Lower lobe of right lung (tissue), 2 donors: ENCODE measurements around the gene SMPD3. TPM values are rescaled to one million over a fixed set of nuclear protein-coding genes. Genes with fewer than 3 reads are reported as not detected.

ENCODE experiments used
- ATAC-seq, 2 donors: fragments of 200-7000 bp; cut with Tn5 transposase; one replicate each; pipeline ENCODE4 v1.9.1; 2020 to 2022; ENCODE audit warnings: mild to moderate bottlenecking in 2 of 2, moderate library complexity in 2 of 2
- DNase-seq: peaks from one replicate; pipeline ENCODE4 v3.0.0-alpha.2; 2020
- H3K27ac ChIP-seq: fragments of 200-600 bp; one replicate; pipeline ENCODE4 v1.8.0; 2022
- H3K27me3 ChIP-seq: fragments of 200-600 bp; one replicate; pipeline ENCODE4 v1.8.0; 2022; ENCODE audit warnings: low read depth
- H3K36me3 ChIP-seq: fragments of 200-600 bp; one replicate; pipeline ENCODE4 v1.8.0; 2022; ENCODE audit warnings: mild to moderate bottlenecking
- H3K4me1 ChIP-seq: fragments of 200-600 bp; one replicate; pipeline ENCODE4 v1.8.0; 2022
- H3K4me3 ChIP-seq: fragments of 200-600 bp; one replicate; pipeline ENCODE4 v1.8.0; 2022; ENCODE audit warnings: mild to moderate bottlenecking
- H3K9me3 ChIP-seq: fragments of 200-600 bp; one replicate; pipeline ENCODE4 v1.8.0; 2022
- CTCF ChIP-seq: fragments of 200-600 bp; IDR thresholded peaks from one replicate; pipeline ENCODE4 v1.8.0; 2022; ENCODE audit warnings: antibody characterized with exemption, mild to moderate bottlenecking
- intact Hi-C: fragments of 100-400 bp; cut with DNase I; formaldehyde crosslinking; loops from one replicate; pipeline ENCODE4 v1.11.0; 2022
- total RNA-seq: library from RNA; stranded (reverse); fragmentation: NEBNext Ultra II Directional; extraction: Animal tissue kit (Norgen Biotek cat#: 25700); gene quantifications from one replicate; pipeline ENCODE4 v1.2.1, GENCODE V29; 2021
- donor health status: DM: no; HTN: yes; CAD: no; lungs with severe emphysema.

SMPD3 gene
- total RNA-seq, 1 donor from 2014 or later: 3.6 TPM

- H3K27ac ChIP-seq: no peak overlapping the region
- H3K27me3 ChIP-seq: no peaks in the 10 kb centered on the region
- intact Hi-C loops: loop anchor here (5.0 kb wide), 1 partner anchor 66 kb away; the partner anchor contains the start of gene SLC7A6
- H3K36me3 ChIP-seq: peaks cover 28% of the 10 kb centered on the region
- peak; percentile 82 for DNase-seq
- ATAC-seq: peak; percentile 92 to 94
- peaks cover 29% of the 10 kb centered on the region for H3K4me1 ChIP-seq
- H3K9me3 ChIP-seq: no peaks in the 10 kb centered on the region
- TF ChIP-seq CTCF: peak; percentile 96
- no peak overlapping the region for H3K4me3 ChIP-seq
Observed at GRCh38 chr16:68328151-68328859, 120.0 kb downstream of the SMPD3 start.

- Histone ChIP-seq H3K27me3 (no peaks in the 10 kb centered on the region), H3K4me3 (no peak overlapping the region), H3K36me3 (peaks cover 54% of the 10 kb centered on the region), H3K4me1 (peaks cover 9% of the 10 kb centered on the region), H3K27ac (no peak overlapping the region), H3K9me3 (no peaks in the 10 kb centered on the region)
- intact Hi-C loops: loop anchor here (5.0 kb wide), 1 partner anchor 63 kb away; the partner anchor contains the start of gene SLC7A6
- TF ChIP-seq CTCF: no peak
- DNase-seq (no peak), ATAC-seq (no peak)
Observed at GRCh38 chr16:68324780-68325357, 123.4 kb downstream of the SMPD3 start.

DNA sequence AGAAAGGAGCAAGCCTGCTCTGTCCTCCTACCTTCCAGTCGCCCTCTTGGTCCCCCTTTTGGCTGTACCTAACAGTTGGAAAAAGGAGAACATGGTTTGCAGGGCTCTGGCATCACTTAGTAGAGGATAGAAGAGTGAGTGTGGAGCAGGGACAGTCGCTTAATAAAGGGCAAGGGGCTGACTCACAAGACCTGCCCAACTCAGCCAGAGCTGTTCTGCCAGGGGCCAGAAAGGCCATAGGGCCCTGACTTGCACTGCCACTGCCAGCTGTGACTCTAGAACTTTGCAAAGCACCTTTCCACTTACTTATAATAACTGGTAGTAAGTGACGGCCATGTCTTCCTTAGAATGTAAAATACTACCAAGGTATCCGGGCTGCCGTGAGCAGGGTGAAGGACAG, 124.0 kb downstream of the SMPD3 start:
- intact Hi-C loops: no loop called here
- H3K27ac ChIP-seq: no peak overlapping the region
- no peak overlapping the region for H3K4me3 ChIP-seq
- no peak for ATAC-seq
- H3K9me3 ChIP-seq: no peaks in the 10 kb centered on the region
- no peaks in the 10 kb centered on the region for H3K27me3 ChIP-seq
- H3K36me3 ChIP-seq: peaks cover 54% of the 10 kb centered on the region
- H3K4me1 ChIP-seq: peaks cover 9% of the 10 kb centered on the region
- no peak for DNase-seq
- TF ChIP-seq CTCF: no peak

DNA sequence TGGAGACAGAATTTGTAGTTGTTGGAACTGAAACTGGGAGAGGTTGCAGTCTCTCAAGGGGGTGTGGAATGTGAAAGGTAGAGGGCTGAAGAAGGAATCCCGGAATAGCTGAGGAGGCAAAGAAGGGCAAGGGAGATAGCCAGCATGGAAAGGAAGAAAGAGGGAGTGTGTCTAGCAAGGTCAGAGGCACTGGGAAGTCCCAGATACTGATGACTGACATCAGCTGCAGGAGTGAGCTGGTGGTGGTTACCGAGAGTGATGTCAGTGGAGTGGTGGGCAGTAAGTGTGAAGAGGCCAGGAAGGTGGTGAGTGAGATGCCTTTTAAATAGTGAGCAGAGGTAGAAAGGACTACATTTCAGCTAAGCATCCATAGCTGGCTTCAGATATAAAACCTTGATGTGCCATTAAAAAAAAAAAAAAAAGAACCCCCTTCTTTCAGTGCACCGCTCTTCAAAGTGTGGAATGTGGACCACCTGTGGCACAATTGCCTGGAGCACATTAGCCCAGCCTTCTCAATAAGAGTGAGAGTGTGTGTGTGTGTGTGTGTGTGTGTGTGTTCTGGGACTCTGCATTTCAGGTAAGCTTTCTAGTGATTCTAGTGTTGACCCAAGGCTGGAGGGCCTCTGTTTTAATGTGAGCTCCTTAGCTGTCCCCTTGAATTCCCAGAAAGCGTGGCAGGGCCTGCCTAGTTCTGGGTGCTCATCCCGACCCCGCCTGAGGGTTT, 129.0 kb downstream of the SMPD3 start:
- Histone ChIP-seq H3K4me1 (no peaks in the 10 kb centered on the region), H3K9me3 (no peaks in the 10 kb centered on the region), H3K27me3 (no peaks in the 10 kb centered on the region), H3K27ac (no peak overlapping the region), H3K4me3 (no peak overlapping the region), H3K36me3 (peaks cover 60% of the 10 kb centered on the region)
- no peak for TF ChIP-seq CTCF
- ATAC-seq (peak; percentile 24 to 45), DNase-seq (no peak)
- intact Hi-C loops: no loop called here

DNA sequence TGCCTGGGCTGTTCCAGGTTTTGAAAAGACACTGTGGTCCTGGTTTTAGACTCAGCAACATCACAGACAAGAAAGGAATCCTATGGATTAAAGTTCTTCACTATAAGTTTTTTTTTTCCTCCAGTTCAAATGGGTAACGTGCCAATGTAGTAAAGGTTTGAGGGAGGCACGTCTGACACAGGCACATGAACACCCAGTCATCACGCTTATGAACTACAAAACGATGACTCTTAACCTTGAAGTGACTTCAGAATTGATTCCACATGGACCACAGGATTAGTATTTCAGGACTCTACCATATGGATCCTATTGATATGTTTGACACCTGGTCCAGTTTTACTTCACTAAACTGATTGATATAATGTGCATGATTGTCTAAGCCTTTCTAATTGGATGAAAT, 135.2 kb downstream of the SMPD3 start:
- H3K36me3 ChIP-seq: peaks cover 32% of the 10 kb centered on the region
- H3K9me3 ChIP-seq: no peaks in the 10 kb centered on the region
- ATAC-seq (no peak), DNase-seq (no peak)
- no peaks in the 10 kb centered on the region for H3K27me3 ChIP-seq
- H3K27ac ChIP-seq: no peak overlapping the region
- peaks cover 38% of the 10 kb centered on the region for H3K4me1 ChIP-seq
- H3K4me3 ChIP-seq: no peak overlapping the region
- no peak for TF ChIP-seq CTCF
- intact Hi-C loops: no loop called here
